A673 (cell line): Measurements from ENCODE around the gene TSPAN13. TPM values are rescaled to one million over a fixed set of nuclear protein-coding genes. Genes with fewer than 3 reads are reported as not detected.

Source experiments
- BruUV-seq: library from RNA; stranded (reverse); fragments of 400-500 nt; replicated peaks from 2 replicates; lab custom pipeline; 2021; lab: Mats Ljungman, UMichigan
- CTCF ChIA-PET: fragments of 300-600 bp; sonication (Branson Sonifier 250); formaldehyde crosslinking; loops from one replicate; lab custom pipeline; 2022; ENCODE audit warnings: antibody characterized with exemption; lab: Charles Lee
- POLR2A ChIA-PET: fragments of 300-600 bp; sonication (Branson Sonifier 250); formaldehyde crosslinking; loops from one replicate; lab custom pipeline; 2022; ENCODE audit warnings: antibody characterized with exemption; ENCODE audit not compliant: low non-redundant PET; lab: Charles Lee
- DNase-seq: peaks from one replicate; pipeline ENCODE4 v3.0.0-alpha.2; 2015; ENCODE audit warnings: low spot score
- H3K27ac ChIP-seq: fragments of 200-600 bp; sonication (generic); 2 replicates; pipeline ENCODE4 v1.5.1; 2016; ENCODE audit warnings: mixed run types, low read depth, mild to moderate bottlenecking, mixed read lengths, antibody characterized with exemption, low read length; ENCODE audit not compliant: poor library complexity, severe bottlenecking
- H3K27me3 ChIP-seq: fragments of 200-600 bp; sonication (generic); replicated peaks from 2 replicates; pipeline ENCODE4 v1.6.1; 2017; ENCODE audit warnings: mixed run types, low read depth, mild to moderate bottlenecking, mixed read lengths, antibody characterized with exemption, low read length; ENCODE audit not compliant: insufficient read depth, poor library complexity
- H3K36me3 ChIP-seq: fragments of 200-600 bp; sonication (generic); 2 replicates; pipeline ENCODE4 v1.6.1; 2016; ENCODE audit warnings: mixed run types, mild to moderate bottlenecking, mixed read lengths, antibody characterized with exemption, low read length; ENCODE audit not compliant: insufficient read depth, poor library complexity, severe bottlenecking
- H3K4me1 ChIP-seq: fragments of 200-600 bp; sonication (generic); 2 replicates; pipeline ENCODE4 v1.6.1; 2017; ENCODE audit warnings: mixed run types, mild to moderate bottlenecking, mixed read lengths, antibody characterized with exemption, low read length; ENCODE audit not compliant: insufficient read depth, poor library complexity, severe bottlenecking
- H3K4me3 ChIP-seq: fragments of 200-600 bp; sonication (generic); 2 replicates; pipeline ENCODE4 v1.5.1; 2016; ENCODE audit warnings: low read depth, mixed run types, mild to moderate bottlenecking, mixed read lengths, low read length; ENCODE audit not compliant: poor library complexity, severe bottlenecking
- H3K9me3 ChIP-seq: fragments of 200-600 bp; sonication (generic); 2 replicates; pipeline ENCODE4 v1.6.1; 2016; ENCODE audit warnings: mixed run types, low read depth, mild to moderate bottlenecking, mixed read lengths, antibody characterized with exemption, low read length; ENCODE audit not compliant: poor library complexity, severe bottlenecking
- EZH2 ChIP-seq: fragments of 200-600 bp; sonication (generic); IDR thresholded peaks from 2 replicates; pipeline ENCODE4 v1.6.1; 2017; ENCODE audit warnings: borderline replicate concordance, low read depth, mild to moderate bottlenecking, mixed read lengths, antibody characterized with exemption, low read length; ENCODE audit not compliant: poor library complexity, severe bottlenecking
- intact Hi-C: fragments of 100-400 bp; cut with micrococcal nuclease; formaldehyde crosslinking; loops from one replicate; pipeline ENCODE4 v1.10.0; 2022; ENCODE audit not compliant: unreplicated experiment
- total RNA-seq: library from RNA; stranded (reverse); gene quantifications from 2 replicates; pipeline ENCODE4 v1.2.3, GENCODE V29; 2021
- TF ChIP-seq, protein P1 (sequence below): fragments of 300-800, 200-600 bp; sonication (generic); conservative IDR thresholded peaks from 2 replicates; pipeline ENCODE4 v1.5.1; 2017; ENCODE audit warnings: low read depth, mild to moderate bottlenecking, antibody characterized with exemption, low read length, moderate library complexity, mixed read lengths

Gene TSPAN13
- total RNA-seq, 1 experiment from 2014 or later, result 157 TPM

DNA sequence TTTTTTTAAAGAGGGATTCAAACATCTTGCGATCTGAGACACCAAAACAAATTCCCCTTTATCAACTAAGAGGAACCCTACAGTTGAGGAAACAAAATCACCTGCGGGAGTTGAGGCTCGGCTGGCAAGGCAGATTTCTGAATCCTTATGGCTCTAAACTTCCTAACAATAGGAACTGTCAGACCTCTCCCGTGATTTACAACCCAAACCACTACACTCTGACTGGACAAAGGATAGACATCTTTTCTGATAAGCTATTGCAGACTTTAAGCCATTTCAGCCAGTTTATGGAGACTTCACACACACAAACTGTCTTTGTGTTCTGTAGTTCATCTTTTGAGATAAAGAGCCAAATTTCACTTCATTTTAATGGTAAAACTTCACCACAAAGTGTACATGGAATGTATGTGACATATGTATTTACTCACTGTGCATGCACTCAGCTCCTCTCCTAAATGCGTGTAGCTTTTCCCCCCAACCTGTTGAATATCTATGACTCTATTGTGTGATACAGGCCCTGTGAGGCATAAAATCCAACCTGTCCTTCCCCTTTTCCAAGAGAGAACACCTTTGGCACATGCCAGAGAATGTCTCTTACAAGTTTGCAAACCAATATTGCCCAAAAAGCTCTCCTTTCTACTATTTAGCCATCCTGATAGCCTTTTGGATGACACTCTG, 15.4 kb upstream of the TSPAN13 start:
- TF ChIP-seq EZH2, result no peak
- TF ChIP-seq, protein P1, sequence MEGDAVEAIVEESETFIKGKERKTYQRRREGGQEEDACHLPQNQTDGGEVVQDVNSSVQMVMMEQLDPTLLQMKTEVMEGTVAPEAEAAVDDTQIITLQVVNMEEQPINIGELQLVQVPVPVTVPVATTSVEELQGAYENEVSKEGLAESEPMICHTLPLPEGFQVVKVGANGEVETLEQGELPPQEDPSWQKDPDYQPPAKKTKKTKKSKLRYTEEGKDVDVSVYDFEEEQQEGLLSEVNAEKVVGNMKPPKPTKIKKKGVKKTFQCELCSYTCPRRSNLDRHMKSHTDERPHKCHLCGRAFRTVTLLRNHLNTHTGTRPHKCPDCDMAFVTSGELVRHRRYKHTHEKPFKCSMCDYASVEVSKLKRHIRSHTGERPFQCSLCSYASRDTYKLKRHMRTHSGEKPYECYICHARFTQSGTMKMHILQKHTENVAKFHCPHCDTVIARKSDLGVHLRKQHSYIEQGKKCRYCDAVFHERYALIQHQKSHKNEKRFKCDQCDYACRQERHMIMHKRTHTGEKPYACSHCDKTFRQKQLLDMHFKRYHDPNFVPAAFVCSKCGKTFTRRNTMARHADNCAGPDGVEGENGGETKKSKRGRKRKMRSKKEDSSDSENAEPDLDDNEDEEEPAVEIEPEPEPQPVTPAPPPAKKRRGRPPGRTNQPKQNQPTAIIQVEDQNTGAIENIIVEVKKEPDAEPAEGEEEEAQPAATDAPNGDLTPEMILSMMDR, result no peak
- BruUV-seq, result no TSS peak
- Histone ChIP-seq H3K4me3 (no peak overlapping the region), H3K27ac (no peak overlapping the region), H3K36me3 (no peaks in the 10 kb centered on the region), H3K9me3 (no peaks in the 10 kb centered on the region), H3K4me1 (peaks cover 26% of the 10 kb centered on the region), H3K27me3 (no peaks in the 10 kb centered on the region)
- ChIA-PET CTCF (interaction anchor here (0.6 kb wide), 1 partner anchor 148 kb away, joined by 3 read pairs; no protein-coding TSS in a partner anchor), POLR2A (no interaction called here)
- intact Hi-C loops, result no loop called here
- no peak for DNase-seq

DNA sequence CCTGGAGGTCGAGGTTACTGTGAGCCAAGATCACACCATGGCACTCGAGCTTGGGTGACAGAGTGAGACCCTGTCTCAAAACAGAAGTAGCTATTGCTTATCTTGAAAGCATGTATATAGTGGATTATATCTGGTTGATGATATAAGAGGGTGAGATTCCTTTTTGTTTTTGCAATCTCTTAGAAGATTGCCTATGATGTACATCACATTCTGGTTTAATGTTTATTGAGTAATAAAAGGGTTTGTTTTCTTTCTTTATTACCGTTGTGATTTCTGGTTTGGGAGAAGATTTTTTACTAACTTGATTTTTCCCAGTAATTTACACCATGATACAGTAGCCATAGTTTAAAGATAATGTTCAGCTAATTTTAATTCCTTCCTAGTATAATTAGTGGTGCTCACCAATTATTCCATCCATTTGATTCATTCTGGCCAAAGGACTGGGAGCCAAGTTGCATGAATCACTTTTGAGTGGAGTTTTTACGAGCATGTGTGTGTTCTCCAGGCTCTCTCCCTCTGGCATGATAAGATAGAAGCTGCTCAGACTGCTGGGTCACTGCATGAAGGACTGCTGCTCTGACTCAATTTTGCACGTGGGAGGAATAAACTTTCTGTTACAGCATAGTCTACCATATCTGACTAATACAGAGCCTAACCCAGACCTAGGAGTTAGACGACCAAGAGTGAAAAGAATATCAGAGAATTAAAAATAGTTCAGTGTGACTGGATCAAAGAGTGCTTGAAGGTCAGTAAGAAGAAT, 13.5 kb upstream of the TSPAN13 start:
- BruUV-seq, result no TSS peak
- POLR2A ChIA-PET, result interaction anchor here (0.6 kb wide), 1 partner anchor 318 kb away, joined by 5 read pairs; no protein-coding TSS in a partner anchor
- DNase-seq, result peak; percentile 64
- H3K27ac ChIP-seq, result no peak overlapping the region
- intact Hi-C loops, result no loop called here
- CTCF ChIA-PET, result no interaction called here
- H3K27me3 ChIP-seq, result no peaks in the 10 kb centered on the region
- TF ChIP-seq EZH2, result no peak
- TF ChIP-seq, protein P1, result no peak
- peaks cover 17% of the 10 kb centered on the region for H3K4me1 ChIP-seq
- no peaks in the 10 kb centered on the region for H3K9me3 ChIP-seq
- no peaks in the 10 kb centered on the region for H3K36me3 ChIP-seq
- H3K4me3 ChIP-seq, result no peak overlapping the region

DNA sequence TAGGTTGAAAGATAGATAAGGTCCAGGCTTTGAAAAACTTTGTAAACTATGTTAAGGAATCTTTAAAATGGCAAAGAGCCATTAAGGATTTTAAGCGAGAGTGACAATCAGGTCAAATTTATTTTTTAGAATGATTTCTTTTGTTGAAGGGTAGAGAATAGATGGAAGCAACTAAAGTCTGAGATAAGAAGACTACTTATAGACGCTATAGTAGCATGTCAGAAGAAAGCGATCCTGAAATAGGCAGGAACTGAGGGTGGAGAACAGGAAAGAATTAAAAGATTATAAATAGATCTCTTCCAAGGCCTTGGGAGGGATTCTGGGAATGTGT, 13.0 kb upstream of the TSPAN13 start:
- no peak overlapping the region for H3K27ac ChIP-seq
- TSS peak; percentile 84 for BruUV-seq
- peaks cover 12% of the 10 kb centered on the region for H3K4me1 ChIP-seq
- CTCF ChIA-PET, result no interaction called here
- TF ChIP-seq, protein P1, result no peak
- TF ChIP-seq EZH2, result no peak
- intact Hi-C loops, result no loop called here
- H3K27me3 ChIP-seq, result no peaks in the 10 kb centered on the region
- no peak overlapping the region for H3K4me3 ChIP-seq
- H3K9me3 ChIP-seq, result no peaks in the 10 kb centered on the region
- no peaks in the 10 kb centered on the region for H3K36me3 ChIP-seq
- DNase-seq, result no peak
- POLR2A ChIA-PET, result no interaction called here
